GM12878 (cell line): ENCODE measurements around the gene NR6A1. TPM values are rescaled to one million over a fixed set of nuclear protein-coding genes. Genes with fewer than 3 reads are reported as not detected.
A peak's percentile ranks its signal among the peaks of the same experiment; 100 is the strongest.

Source experiments
- ATAC-seq: fragments of 200-7000 bp; cut with Tn5 transposase; 3 replicates; pipeline ENCODE4 v1.9.1; 2020; ENCODE audit warnings: mild to moderate bottlenecking, moderate library complexity
- BruUV-seq: library from RNA; stranded (reverse); fragments of 400-500 nt; replicated peaks from 2 replicates; lab custom pipeline; 2021; lab: Mats Ljungman, UMichigan
- CTCF ChIA-PET: fragments of 300-600 bp; sonication (Branson Sonifier 250); formaldehyde crosslinking; extraction: SDS; loops from one replicate; lab custom pipeline; 2021; ENCODE audit warnings: inconsistent platforms; lab: Yijun Ruan, JAX
- POLR2A ChIA-PET: fragments of 350-600 bp; formaldehyde crosslinking; extraction: SDS; loops from one replicate; lab custom pipeline; 2021; ENCODE audit warnings: inconsistent platforms; lab: Charles Lee
- RAD21 ChIA-PET: fragments of 300-600 bp; sonication (Branson Sonifier 250); formaldehyde crosslinking; loops from one replicate; lab custom pipeline; 2023; ENCODE audit warnings: antibody characterized with exemption; ENCODE audit not compliant: unreplicated experiment; lab: Charles Lee
- SMC1A ChIA-PET: fragments of 300-600 bp; sonication (Branson Sonifier 250); formaldehyde crosslinking; loops from one replicate; lab custom pipeline; 2023; ENCODE audit not compliant: unreplicated experiment, uncharacterized antibody; lab: Charles Lee
- DNase-seq: peaks from one replicate; pipeline ENCODE4 v3.0.0-alpha.2; 2011; ENCODE audit warnings: low read depth, low spot score
- FAIRE-seq: peaks from 3 replicates; lab custom pipeline; 2011; peaks lifted over from hg19 to GRCh38; lab: Jason Lieb, UNC
- H2AFZ ChIP-seq: 2 replicates; pipeline ENCODE4 v1.6.0; 2011; ENCODE audit warnings: low read depth, low read length, control low read depth; ENCODE audit not compliant: control insufficient read depth
- H3K27ac ChIP-seq: 2 replicates; pipeline ENCODE4 v1.5.1; 2011; ENCODE audit warnings: control low read depth; ENCODE audit not compliant: control insufficient read depth, insufficient read depth
- H3K27me3 ChIP-seq, 2 experiments: replicated peaks in 1 of 2; 2 replicates each; pipeline versions ENCODE4 v1.6.0 to v1.6.1; 2011; ENCODE audit warnings: low read length in 1 of 2; ENCODE audit not compliant: control insufficient read depth in 2 of 2, insufficient read depth in 2 of 2
- H3K36me3 ChIP-seq, 2 experiments: 2 replicates each; pipeline ENCODE4 v1.5.1; 2011; ENCODE audit warnings: low read length in 1 of 2; ENCODE audit not compliant: control insufficient read depth in 2 of 2, insufficient read depth in 2 of 2
- H3K4me1 ChIP-seq: 2 replicates; pipeline ENCODE4 v1.6.1; 2011; ENCODE audit warnings: mild to moderate bottlenecking, low read length, moderate library complexity, mixed read lengths; ENCODE audit not compliant: control insufficient read depth, insufficient read depth
- H3K4me2 ChIP-seq: 2 replicates; pipeline ENCODE4 v1.6.0; 2011; ENCODE audit warnings: control low read depth; ENCODE audit not compliant: control insufficient read depth, insufficient read depth
- H3K4me3 ChIP-seq: fragments of 200-600 bp; sonication (generic); 2 replicates; pipeline ENCODE4 v1.5.1; 2016
- H3K79me2 ChIP-seq: 2 replicates; pipeline ENCODE4 v1.6.0; 2011; ENCODE audit warnings: low read length; ENCODE audit not compliant: control insufficient read depth, insufficient read depth
- H3K9ac ChIP-seq: 2 replicates; pipeline ENCODE4 v1.8.0; 2011; ENCODE audit warnings: low read length, control low read depth, mixed read lengths; ENCODE audit not compliant: control insufficient read depth, insufficient read depth
- H3K9me3 ChIP-seq: replicated peaks from 3 replicates; pipeline ENCODE4 v1.5.1; 2011; ENCODE audit warnings: mild to moderate bottlenecking, low read length; ENCODE audit not compliant: control insufficient read depth, insufficient read depth
- H4K20me1 ChIP-seq: 2 replicates; pipeline ENCODE4 v1.6.0; 2011; ENCODE audit not compliant: control insufficient read depth, insufficient read depth
- ASH2L ChIP-seq: fragments of 300-600, 200-600 bp; sonication (generic); IDR thresholded peaks from 2 replicates; pipeline ENCODE4 v1.6.1; 2017; ENCODE audit warnings: low read depth, mild to moderate bottlenecking, borderline replicate concordance
- ATF7 ChIP-seq: fragments of 450-650 bp; IDR thresholded peaks from 2 replicates; pipeline ENCODE4 v1.6.1; 2016; ENCODE audit warnings: low read depth, mild to moderate bottlenecking
- BCL11A ChIP-seq: IDR thresholded peaks from 2 replicates; pipeline ENCODE4 v1.6.1; 2011; ENCODE audit warnings: low read depth, low read length
- GATAD2B ChIP-seq: fragments of 450-650 bp; conservative IDR thresholded peaks from 2 replicates; pipeline ENCODE4 v1.6.1; 2017; ENCODE audit warnings: low read depth, mild to moderate bottlenecking, moderate library complexity
- KDM1A ChIP-seq: fragments of 200-600 bp; sonication (generic); IDR thresholded peaks from 2 replicates; pipeline ENCODE4 v1.6.1; 2016; ENCODE audit warnings: borderline replicate concordance
- NFIC ChIP-seq: IDR thresholded peaks from 2 replicates; pipeline ENCODE4 v1.6.1; 2012; ENCODE audit warnings: low read depth, mild to moderate bottlenecking, inconsistent platforms, low read length, moderate library complexity
- NFYA ChIP-seq: IDR thresholded peaks from 2 replicates; pipeline ENCODE4 v1.6.1; 2011; ENCODE audit warnings: low read depth, mild to moderate bottlenecking, low read length, improper control_type of control experiment, borderline replicate concordance
- NR2C2 ChIP-seq: IDR thresholded peaks from 2 replicates; pipeline ENCODE4 v1.6.1; 2011; ENCODE audit warnings: borderline replicate concordance, low read depth; ENCODE audit not compliant: control insufficient read depth, insufficient read length
- NR2F1 ChIP-seq: fragments of 450-650 bp; conservative IDR thresholded peaks from 2 replicates; pipeline ENCODE4 v1.6.1; 2017; ENCODE audit warnings: mild to moderate bottlenecking
- NRF1 ChIP-seq: conservative IDR thresholded peaks from 2 replicates; pipeline ENCODE4 v1.6.1; 2011; ENCODE audit warnings: mild to moderate bottlenecking, low read depth, low read length, improper control_type of control experiment
- PAX5 ChIP-seq: IDR thresholded peaks from 2 replicates; pipeline ENCODE4 v1.6.1; 2011; ENCODE audit warnings: low read depth, low read length, borderline replicate concordance
- POLR2AphosphoS5 ChIP-seq: IDR thresholded peaks from 2 replicates; pipeline ENCODE4 v1.6.1; 2011; ENCODE audit warnings: mild to moderate bottlenecking, low read length, inconsistent platforms
- RFX5 ChIP-seq: IDR thresholded peaks from 2 replicates; pipeline ENCODE4 v1.6.1; 2011; ENCODE audit warnings: low read depth, low read length, improper control_type of control experiment
- STAT3 ChIP-seq: IDR thresholded peaks from 2 replicates; pipeline ENCODE4 v1.6.1; 2011; ENCODE audit warnings: low read depth, low read length, improper control_type of control experiment
- TCF3 ChIP-seq: IDR thresholded peaks from 2 replicates; pipeline ENCODE4 v1.6.1; 2012; ENCODE audit warnings: low read depth, mild to moderate bottlenecking, low read length, borderline replicate concordance; ENCODE audit not compliant: insufficient read depth
- ZBED1 ChIP-seq: IDR thresholded peaks from 2 replicates; pipeline ENCODE4 v1.6.1; 2016; ENCODE audit warnings: borderline replicate concordance
- WGBS: methylation state at CpG from one replicate; pipeline ENCODE4 v1.1.6; 2016; ENCODE audit warnings: low lambda C conversion rate; ENCODE audit not compliant: insufficient replicate concordance, insufficient coverage; ENCODE audit errors: missing lambda C conversion rate; 5-methylcytosine and 5-hydroxymethylcytosine counted together
- in situ Hi-C: fragments of 300-500 bp; cut with MboI; formaldehyde crosslinking; loops from 9 replicates; pipeline ENCODE4 v1.14.3; 2018; ENCODE audit warnings: mixed read lengths
- intact Hi-C: fragments of 100-400 bp; cut with micrococcal nuclease; formaldehyde crosslinking; loops from one replicate; pipeline ENCODE4 v1.14.2; 2022; ENCODE audit not compliant: unreplicated experiment
- polyA plus RNA-seq, 11 experiments: library from polyadenylated mRNA; depleted of rRNA in 4 of 11; unstranded in 6 of 11; stranded (reverse) in 5 of 11; fragments of >200 nt; fragmentation: Nextera tagmentation in 4 of 11; fragmentation: Illumina TruSeq in 1 of 11; extraction: Ambion mirVana in 4 of 11; extraction: Trizol in 1 of 11; gene quantifications; 1 replicate in 1 of 11; 2 replicates in 10 of 11; pipeline versions ENCODE4 v1.2.1 to v1.2.3, GENCODE V29; 2011 to 2016; ENCODE audit warnings: inconsistent platforms in 2 of 11, missing spikeins in 2 of 11, low read depth in 1 of 11
- total RNA-seq, 4 experiments: library from RNA; depleted of rRNA in 3 of 4; stranded (reverse); fragments of >200 nt in 3 of 4; fragmentation: Illumina TruSeq in 1 of 4; extraction: Trizol in 1 of 4; gene quantifications; 2 replicates each; pipeline versions ENCODE4 v1.2.1 to v1.2.3, GENCODE V29; 2013 to 2021
- TF ChIP-seq, protein P1 (sequence below): fragments of 450-650 bp; IDR thresholded peaks from 2 replicates; pipeline ENCODE4 v1.6.1; 2014; ENCODE audit warnings: mild to moderate bottlenecking
- TF ChIP-seq, protein P2 (sequence below): IDR thresholded peaks from 2 replicates; pipeline ENCODE4 v1.6.1; 2011; ENCODE audit warnings: mild to moderate bottlenecking, low read depth, low read length, moderate library complexity; ENCODE audit not compliant: insufficient replicate concordance
- TF ChIP-seq, protein P3 (sequence below): fragments of 450-650 bp; IDR thresholded peaks from 2 replicates; pipeline ENCODE4 v1.6.1; 2016; ENCODE audit warnings: mild to moderate bottlenecking
- TF ChIP-seq, protein P4 (sequence below): IDR thresholded peaks from 2 replicates; pipeline ENCODE4 v1.6.1; 2011; ENCODE audit warnings: borderline replicate concordance, low read depth, mild to moderate bottlenecking, moderate library complexity, mixed read lengths, low read length; ENCODE audit not compliant: insufficient read depth; ENCODE audit errors: extremely low read length

NR6A1 gene
- total and polyA plus RNA-seq, 10 of the 15 experiments (the other 5 are each of a cell fraction or from before 2014, with no cell fraction given) = 1.2 to 9.2 (median 4.6) TPM

DNA sequence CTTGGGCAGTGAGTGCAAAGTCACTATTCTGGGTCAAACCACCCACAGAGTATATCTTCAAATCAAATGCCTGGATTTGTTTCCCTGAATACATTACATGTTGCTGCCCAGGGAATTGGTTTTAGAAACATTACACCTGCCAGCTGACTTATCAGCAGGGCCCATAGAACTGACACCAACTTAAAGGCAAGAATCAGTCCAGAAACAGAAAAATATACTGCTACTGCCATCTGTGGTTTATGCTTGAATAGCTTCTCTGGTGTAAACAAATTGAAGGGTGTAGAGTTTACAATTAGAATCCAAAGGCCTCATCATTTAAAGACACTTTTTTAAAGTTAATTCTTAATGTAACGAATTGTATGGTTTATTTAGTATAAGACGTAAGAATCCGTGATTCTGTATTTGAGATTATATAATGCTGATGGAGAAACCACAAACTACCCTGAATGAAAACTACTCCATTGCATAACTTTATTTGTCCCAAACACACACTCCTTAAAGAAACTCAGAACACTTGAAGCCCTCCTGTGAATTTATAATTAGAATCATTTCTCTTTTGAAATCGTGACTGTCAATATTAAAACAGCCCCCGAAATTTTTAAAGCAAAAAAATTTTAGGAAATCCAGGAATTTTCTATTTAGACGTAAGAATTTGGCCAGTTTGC lies 6.2 kb downstream of the NR6A1 start:
- POLR2A ChIA-PET = interaction anchor here (0.6 to 1.6 kb wide), 8 partner anchors 13 to 143 kb away, joined by 3 to 6 read pairs (median 4); partner anchors contain the start of gene ARPC5L
- in situ Hi-C loops = no loop called here
- BruUV-seq = no TSS peak
- Histone ChIP-seq H2AFZ (no peak overlapping the region), H3K27me3 (no peaks in the 10 kb centered on the region), H3K9ac (no peak overlapping the region; the same call in 1 of the 2 replicates), H3K4me2 (no peak overlapping the region), H3K27ac (peak overlapping the region; percentile 28; the same call in 1 of the 2 replicates), H3K4me3 (no peak overlapping the region; the same call in 1 of the 2 replicates), H3K4me1 (peaks cover 9% of the 10 kb centered on the region), H3K9me3 (no peaks in the 10 kb centered on the region), H4K20me1 (no peaks in the 10 kb centered on the region), H3K79me2 (peaks cover 67% of the 10 kb centered on the region), H3K36me3 (no peaks in the 10 kb centered on the region)
- intact Hi-C loops = loop anchor here (2.0 to 5.0 kb wide), 3 partner anchors 52 to 348 kb away; partner anchors contain the start of gene PSMB7
- CTCF ChIA-PET = interaction anchor here (0.7 to 13.9 kb wide), 29 partner anchors 8 to 213 kb away, joined by 3 to 201 read pairs (median 5); partner anchors contain the start of gene WDR38
- WGBS = under 1% methylated on average over 6 of the region's 6 CpGs
- ATAC-seq = peak; percentile 81
- RAD21 ChIA-PET = interaction anchor here (0.7 to 5.8 kb wide), 14 partner anchors 8 to 346 kb away, joined by 3 to 86 read pairs (median 5); partner anchors contain the start of gene ARPC5L
- FAIRE-seq = peak; percentile 80
- DNase-seq = no peak
- SMC1A ChIA-PET = interaction anchor here (0.7 to 7.7 kb wide), 25 partner anchors 8 to 228 kb away, joined by 3 to 105 read pairs (median 4); no protein-coding TSS in a partner anchor
- no peak for TF ChIP-seq ZBED1
- TF ChIP-seq POLR2AphosphoS5 = no peak
- TF ChIP-seq ATF7 = no peak
- no peak for TF ChIP-seq ASH2L
- TF ChIP-seq NR2F1 = no peak
- TF ChIP-seq BCL11A = no peak
- TF ChIP-seq NR2C2 = no peak
- TF ChIP-seq NRF1 = no peak
- TF ChIP-seq, protein P1, sequence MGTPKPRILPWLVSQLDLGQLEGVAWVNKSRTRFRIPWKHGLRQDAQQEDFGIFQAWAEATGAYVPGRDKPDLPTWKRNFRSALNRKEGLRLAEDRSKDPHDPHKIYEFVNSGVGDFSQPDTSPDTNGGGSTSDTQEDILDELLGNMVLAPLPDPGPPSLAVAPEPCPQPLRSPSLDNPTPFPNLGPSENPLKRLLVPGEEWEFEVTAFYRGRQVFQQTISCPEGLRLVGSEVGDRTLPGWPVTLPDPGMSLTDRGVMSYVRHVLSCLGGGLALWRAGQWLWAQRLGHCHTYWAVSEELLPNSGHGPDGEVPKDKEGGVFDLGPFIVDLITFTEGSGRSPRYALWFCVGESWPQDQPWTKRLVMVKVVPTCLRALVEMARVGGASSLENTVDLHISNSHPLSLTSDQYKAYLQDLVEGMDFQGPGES = no peak
- TF ChIP-seq TCF3 = no peak
- no peak for TF ChIP-seq NFIC
- no peak for TF ChIP-seq KDM1A
- TF ChIP-seq, protein P2, sequence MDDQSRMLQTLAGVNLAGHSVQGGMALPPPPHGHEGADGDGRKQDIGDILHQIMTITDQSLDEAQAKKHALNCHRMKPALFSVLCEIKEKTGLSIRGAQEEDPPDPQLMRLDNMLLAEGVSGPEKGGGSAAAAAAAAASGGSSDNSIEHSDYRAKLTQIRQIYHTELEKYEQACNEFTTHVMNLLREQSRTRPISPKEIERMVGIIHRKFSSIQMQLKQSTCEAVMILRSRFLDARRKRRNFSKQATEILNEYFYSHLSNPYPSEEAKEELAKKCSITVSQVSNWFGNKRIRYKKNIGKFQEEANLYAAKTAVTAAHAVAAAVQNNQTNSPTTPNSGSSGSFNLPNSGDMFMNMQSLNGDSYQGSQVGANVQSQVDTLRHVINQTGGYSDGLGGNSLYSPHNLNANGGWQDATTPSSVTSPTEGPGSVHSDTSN = no peak
- no peak for TF ChIP-seq STAT3
- TF ChIP-seq RFX5 = no peak
- no peak for TF ChIP-seq NFYA
- TF ChIP-seq PAX5 = 0 out of 2 replicates have a peak, but pooled peaks have one; percentile 21
- no peak for TF ChIP-seq GATAD2B
- TF ChIP-seq, protein P3, sequence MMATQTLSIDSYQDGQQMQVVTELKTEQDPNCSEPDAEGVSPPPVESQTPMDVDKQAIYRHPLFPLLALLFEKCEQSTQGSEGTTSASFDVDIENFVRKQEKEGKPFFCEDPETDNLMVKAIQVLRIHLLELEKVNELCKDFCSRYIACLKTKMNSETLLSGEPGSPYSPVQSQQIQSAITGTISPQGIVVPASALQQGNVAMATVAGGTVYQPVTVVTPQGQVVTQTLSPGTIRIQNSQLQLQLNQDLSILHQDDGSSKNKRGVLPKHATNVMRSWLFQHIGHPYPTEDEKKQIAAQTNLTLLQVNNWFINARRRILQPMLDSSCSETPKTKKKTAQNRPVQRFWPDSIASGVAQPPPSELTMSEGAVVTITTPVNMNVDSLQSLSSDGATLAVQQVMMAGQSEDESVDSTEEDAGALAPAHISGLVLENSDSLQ = peak; percentile 67; the same call in 1 of the 2 replicates
- TF ChIP-seq, protein P4, sequence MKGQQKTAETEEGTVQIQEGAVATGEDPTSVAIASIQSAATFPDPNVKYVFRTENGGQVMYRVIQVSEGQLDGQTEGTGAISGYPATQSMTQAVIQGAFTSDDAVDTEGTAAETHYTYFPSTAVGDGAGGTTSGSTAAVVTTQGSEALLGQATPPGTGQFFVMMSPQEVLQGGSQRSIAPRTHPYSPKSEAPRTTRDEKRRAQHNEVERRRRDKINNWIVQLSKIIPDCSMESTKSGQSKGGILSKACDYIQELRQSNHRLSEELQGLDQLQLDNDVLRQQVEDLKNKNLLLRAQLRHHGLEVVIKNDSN = no peak
